GM23338 (cell line): ENCODE measurements around the gene RNF13. TPM values are rescaled to one million over a fixed set of nuclear protein-coding genes. Genes with fewer than 3 reads are reported as not detected.

ENCODE experiments used
- ATAC-seq: fragments of 200-7000 bp; cut with Tn5 transposase; 3 replicates; pipeline ENCODE4 v1.9.1; 2020
- DNase-seq: peaks from one replicate; pipeline ENCODE4 v3.0.0-alpha.2; 2015; ENCODE audit warnings: low spot score
- H2AFZ ChIP-seq: fragments of 200-600 bp; sonication (generic); 2 replicates; pipeline ENCODE4 v1.8.0; 2016; ENCODE audit warnings: antibody characterized with exemption, mild to moderate bottlenecking, moderate library complexity
- H3F3A ChIP-seq: fragments of 200-600 bp; sonication (generic); replicated peaks from 2 replicates; pipeline ENCODE4 v1.8.0; 2017; ENCODE audit warnings: antibody characterized with exemption, mixed run types, low read depth
- H3K27ac ChIP-seq: fragments of 200-600 bp; sonication (generic); 2 replicates; pipeline ENCODE4 v1.6.1; 2016; ENCODE audit warnings: low read depth
- H3K27me3 ChIP-seq: fragments of 200-600 bp; sonication (generic); 2 replicates; pipeline ENCODE4 v1.8.0; 2016; ENCODE audit warnings: mild to moderate bottlenecking, mixed run types, moderate library complexity; ENCODE audit not compliant: insufficient read depth
- H3K36me3 ChIP-seq: fragments of 200-600 bp; sonication (generic); 2 replicates; pipeline ENCODE4 v1.8.0; 2016; ENCODE audit warnings: mild to moderate bottlenecking; ENCODE audit not compliant: insufficient read depth
- H3K4me1 ChIP-seq: fragments of 200-600 bp; sonication (generic); 2 replicates; pipeline ENCODE4 v1.8.0; 2016; ENCODE audit warnings: mild to moderate bottlenecking, moderate library complexity; ENCODE audit not compliant: insufficient read depth
- H3K4me2 ChIP-seq: fragments of 200-600 bp; sonication (generic); 2 replicates; pipeline ENCODE4 v1.7.1; 2017; ENCODE audit warnings: mixed run types
- H3K4me3 ChIP-seq: fragments of 200-600 bp; sonication (generic); 2 replicates; pipeline ENCODE4 v1.6.1; 2016; ENCODE audit warnings: mixed run types
- H3K79me2 ChIP-seq: fragments of 200-600 bp; sonication (generic); replicated peaks from 2 replicates; pipeline ENCODE4 v1.8.0; 2017; ENCODE audit warnings: mild to moderate bottlenecking; ENCODE audit not compliant: insufficient read depth
- H3K9me2 ChIP-seq: fragments of 200-600 bp; sonication (generic); 2 replicates; pipeline ENCODE4 v1.8.0; 2017; ENCODE audit not compliant: insufficient read depth
- H4K20me1 ChIP-seq: fragments of 200-600 bp; sonication (generic); replicated peaks from 2 replicates; pipeline ENCODE4 v1.8.0; 2017; ENCODE audit warnings: mild to moderate bottlenecking; ENCODE audit not compliant: insufficient read depth
- H3K27ac Mint-ChIP-seq: 2 replicates; pipeline ENCODE4 v1.8.0; 2020; ENCODE audit warnings: inconsistent platforms, mild to moderate bottlenecking, moderate library complexity, mixed read lengths
- H3K27me3 Mint-ChIP-seq: 3 replicates; pipeline ENCODE4 v1.8.0; 2022; ENCODE audit warnings: low read depth, mild to moderate bottlenecking, moderate library complexity, mixed read lengths, inconsistent platforms; ENCODE audit not compliant: insufficient read depth, poor library complexity
- H3K36me3 Mint-ChIP-seq: 3 replicates; pipeline ENCODE4 v1.8.0; 2021; ENCODE audit warnings: low read depth, mild to moderate bottlenecking, inconsistent platforms, moderate library complexity, mixed read lengths
- H3K4me1 Mint-ChIP-seq: 3 replicates; pipeline ENCODE4 v1.8.0; 2020; ENCODE audit warnings: mild to moderate bottlenecking, inconsistent platforms, mixed read lengths
- H3K4me3 Mint-ChIP-seq: 3 replicates; pipeline ENCODE4 v1.8.0; 2021; ENCODE audit warnings: moderate library complexity, mild to moderate bottlenecking, inconsistent platforms, mixed read lengths
- H3K9me3 Mint-ChIP-seq: 3 replicates; pipeline ENCODE4 v1.8.0; 2020; ENCODE audit warnings: moderate library complexity, mild to moderate bottlenecking, inconsistent platforms, mixed read lengths
- CREB1 ChIP-seq: fragments of 250-450 bp; sonication (Bioruptor Pico); IDR thresholded peaks from 2 replicates; pipeline ENCODE4 v1.5.0; 2020; ENCODE audit warnings: low read depth, mild to moderate bottlenecking, moderate library complexity
- EZH2 ChIP-seq: fragments of 200-600 bp; sonication (generic); IDR thresholded peaks from one replicate; pipeline ENCODE4 v1.8.0; 2017; ENCODE audit warnings: antibody characterized with exemption, mild to moderate bottlenecking, low read depth; ENCODE audit not compliant: unreplicated experiment
- EZH2phosphoT487 ChIP-seq: fragments of 200-600 bp; sonication (generic); IDR thresholded peaks from one replicate; pipeline ENCODE4 v1.8.1; 2018; ENCODE audit warnings: antibody characterized with exemption; ENCODE audit not compliant: unreplicated experiment
- NANOG ChIP-seq: IDR thresholded peaks from 2 replicates; pipeline ENCODE4 v1.6.1; 2016; ENCODE audit warnings: antibody characterized with exemption, borderline replicate concordance
- POLR2AphosphoS5 ChIP-seq: IDR thresholded peaks from 2 replicates; pipeline ENCODE4 v1.6.1; 2016; ENCODE audit warnings: antibody characterized with exemption, low read depth
- STAT1 ChIP-seq: IDR thresholded peaks from one replicate; pipeline ENCODE4 v1.6.1; 2016; ENCODE audit warnings: antibody characterized with exemption; ENCODE audit not compliant: unreplicated experiment
- ZNF331 ChIP-seq: fragments of 250-450 bp; sonication (Bioruptor Pico); IDR thresholded peaks from 2 replicates; pipeline ENCODE4 v1.5.0; 2020; ENCODE audit warnings: low read depth, mild to moderate bottlenecking, moderate library complexity
- polyA plus RNA-seq: library from polyadenylated mRNA; unstranded; fragments of >200 nt; fragmentation: Nextera tagmentation; extraction: Ambion mirVana; gene quantifications from 2 replicates; pipeline ENCODE4 v1.2.1, GENCODE V29; 2016
- total RNA-seq: library from RNA; depleted of rRNA; stranded (reverse); fragments of >200 nt; shearing (Covaris generic); gene quantifications from 2 replicates; pipeline ENCODE4 v1.2.3, GENCODE V29; 2014
- TF ChIP-seq, protein P1 (sequence below): IDR thresholded peaks from 2 replicates; pipeline ENCODE4 v1.6.1; 2016; ENCODE audit warnings: antibody characterized with exemption
- TF ChIP-seq, protein P2 (sequence below): fragments of 250-450 bp; sonication (Bioruptor Pico); IDR thresholded peaks from 2 replicates; pipeline ENCODE4 v1.5.0; 2020; ENCODE audit warnings: mild to moderate bottlenecking, moderate library complexity
- TF ChIP-seq, protein P3 (sequence below): IDR thresholded peaks from one replicate; pipeline ENCODE4 v1.6.1; 2018; ENCODE audit warnings: antibody characterized with exemption; ENCODE audit not compliant: unreplicated experiment

The RNF13 gene
- total and polyA plus RNA-seq, 2 experiments from 2014 or later: 46.3 to 101 TPM

DNA sequence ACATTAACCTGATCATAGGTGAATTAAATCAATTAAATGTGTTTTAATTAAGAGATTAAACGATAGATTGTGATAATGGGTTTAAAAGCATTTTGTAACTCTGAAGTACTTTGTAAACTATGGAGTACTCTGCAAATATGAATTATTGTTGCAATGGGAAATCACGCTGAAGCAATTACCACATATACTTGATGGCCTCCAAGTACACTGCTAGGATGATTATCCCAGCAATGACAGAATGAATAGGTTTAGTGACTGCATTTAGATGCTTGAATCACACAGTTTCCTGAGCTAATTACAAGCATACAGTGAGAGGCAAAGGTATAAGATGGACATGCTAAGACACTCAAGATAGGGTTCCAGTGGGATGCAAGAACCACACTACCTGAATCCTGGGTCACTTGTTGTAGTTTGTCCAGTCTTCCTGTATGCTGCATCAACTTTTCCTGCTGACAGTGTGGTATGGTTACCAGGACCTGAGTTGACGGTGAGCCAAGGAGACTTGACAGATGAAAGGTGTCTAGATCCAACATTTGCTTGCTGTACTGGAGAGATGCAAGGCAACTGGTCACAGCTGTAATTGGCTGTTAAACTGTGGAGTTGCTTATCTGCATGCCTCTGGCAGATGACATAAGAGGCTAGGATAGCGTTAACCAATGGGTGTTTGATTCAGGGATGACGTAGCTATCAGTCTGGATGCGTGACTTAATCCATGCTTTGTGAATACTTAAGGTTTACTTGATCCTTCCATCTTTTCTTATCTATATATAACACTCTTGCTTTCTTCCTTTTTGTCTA lies 38.0 kb downstream of the RNF13 start:
- Histone ChIP-seq H3K9me2 (no peaks in the 10 kb centered on the region), H3K4me3 (no peak overlapping the region), H3K4me1 (peaks cover 12% of the 10 kb centered on the region), H3F3A (no peaks in the 10 kb centered on the region), H2AFZ (no peak overlapping the region), H3K4me2 (no peak overlapping the region), H3K36me3 (no peaks in the 10 kb centered on the region; the same call in 1 of the 2 replicates), H4K20me1 (peaks cover 13% of the 10 kb centered on the region; the same call in 1 of the 2 replicates), H3K27me3 (no peaks in the 10 kb centered on the region), H3K79me2 (peaks cover 32% of the 10 kb centered on the region), H3K27ac (no peak overlapping the region)
- ATAC-seq (no peak), DNase-seq (no peak)
- Mint-ChIP-seq H3K9me3 (no peaks in the 10 kb centered on the region), H3K27ac (no peak overlapping the region), H3K4me1 (peaks cover 13% of the 10 kb centered on the region; the same call in 2 of the 3 replicates), H3K4me3 (no peak overlapping the region), H3K27me3 (peaks cover 1% of the 10 kb centered on the region), H3K36me3 (peaks cover 14% of the 10 kb centered on the region)
- TF ChIP-seq CREB1 (CRISPR knock-in tag) (no peak), STAT1 (no peak), ZNF331 (no peak), NANOG (no peak), POLR2AphosphoS5 (no peak), EZH2 (no peak), EZH2phosphoT487 (no peak)
- TF ChIP-seq, protein P1, sequence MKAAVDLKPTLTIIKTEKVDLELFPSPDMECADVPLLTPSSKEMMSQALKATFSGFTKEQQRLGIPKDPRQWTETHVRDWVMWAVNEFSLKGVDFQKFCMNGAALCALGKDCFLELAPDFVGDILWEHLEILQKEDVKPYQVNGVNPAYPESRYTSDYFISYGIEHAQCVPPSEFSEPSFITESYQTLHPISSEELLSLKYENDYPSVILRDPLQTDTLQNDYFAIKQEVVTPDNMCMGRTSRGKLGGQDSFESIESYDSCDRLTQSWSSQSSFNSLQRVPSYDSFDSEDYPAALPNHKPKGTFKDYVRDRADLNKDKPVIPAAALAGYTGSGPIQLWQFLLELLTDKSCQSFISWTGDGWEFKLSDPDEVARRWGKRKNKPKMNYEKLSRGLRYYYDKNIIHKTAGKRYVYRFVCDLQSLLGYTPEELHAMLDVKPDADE: no peak
- TF ChIP-seq, protein P2, sequence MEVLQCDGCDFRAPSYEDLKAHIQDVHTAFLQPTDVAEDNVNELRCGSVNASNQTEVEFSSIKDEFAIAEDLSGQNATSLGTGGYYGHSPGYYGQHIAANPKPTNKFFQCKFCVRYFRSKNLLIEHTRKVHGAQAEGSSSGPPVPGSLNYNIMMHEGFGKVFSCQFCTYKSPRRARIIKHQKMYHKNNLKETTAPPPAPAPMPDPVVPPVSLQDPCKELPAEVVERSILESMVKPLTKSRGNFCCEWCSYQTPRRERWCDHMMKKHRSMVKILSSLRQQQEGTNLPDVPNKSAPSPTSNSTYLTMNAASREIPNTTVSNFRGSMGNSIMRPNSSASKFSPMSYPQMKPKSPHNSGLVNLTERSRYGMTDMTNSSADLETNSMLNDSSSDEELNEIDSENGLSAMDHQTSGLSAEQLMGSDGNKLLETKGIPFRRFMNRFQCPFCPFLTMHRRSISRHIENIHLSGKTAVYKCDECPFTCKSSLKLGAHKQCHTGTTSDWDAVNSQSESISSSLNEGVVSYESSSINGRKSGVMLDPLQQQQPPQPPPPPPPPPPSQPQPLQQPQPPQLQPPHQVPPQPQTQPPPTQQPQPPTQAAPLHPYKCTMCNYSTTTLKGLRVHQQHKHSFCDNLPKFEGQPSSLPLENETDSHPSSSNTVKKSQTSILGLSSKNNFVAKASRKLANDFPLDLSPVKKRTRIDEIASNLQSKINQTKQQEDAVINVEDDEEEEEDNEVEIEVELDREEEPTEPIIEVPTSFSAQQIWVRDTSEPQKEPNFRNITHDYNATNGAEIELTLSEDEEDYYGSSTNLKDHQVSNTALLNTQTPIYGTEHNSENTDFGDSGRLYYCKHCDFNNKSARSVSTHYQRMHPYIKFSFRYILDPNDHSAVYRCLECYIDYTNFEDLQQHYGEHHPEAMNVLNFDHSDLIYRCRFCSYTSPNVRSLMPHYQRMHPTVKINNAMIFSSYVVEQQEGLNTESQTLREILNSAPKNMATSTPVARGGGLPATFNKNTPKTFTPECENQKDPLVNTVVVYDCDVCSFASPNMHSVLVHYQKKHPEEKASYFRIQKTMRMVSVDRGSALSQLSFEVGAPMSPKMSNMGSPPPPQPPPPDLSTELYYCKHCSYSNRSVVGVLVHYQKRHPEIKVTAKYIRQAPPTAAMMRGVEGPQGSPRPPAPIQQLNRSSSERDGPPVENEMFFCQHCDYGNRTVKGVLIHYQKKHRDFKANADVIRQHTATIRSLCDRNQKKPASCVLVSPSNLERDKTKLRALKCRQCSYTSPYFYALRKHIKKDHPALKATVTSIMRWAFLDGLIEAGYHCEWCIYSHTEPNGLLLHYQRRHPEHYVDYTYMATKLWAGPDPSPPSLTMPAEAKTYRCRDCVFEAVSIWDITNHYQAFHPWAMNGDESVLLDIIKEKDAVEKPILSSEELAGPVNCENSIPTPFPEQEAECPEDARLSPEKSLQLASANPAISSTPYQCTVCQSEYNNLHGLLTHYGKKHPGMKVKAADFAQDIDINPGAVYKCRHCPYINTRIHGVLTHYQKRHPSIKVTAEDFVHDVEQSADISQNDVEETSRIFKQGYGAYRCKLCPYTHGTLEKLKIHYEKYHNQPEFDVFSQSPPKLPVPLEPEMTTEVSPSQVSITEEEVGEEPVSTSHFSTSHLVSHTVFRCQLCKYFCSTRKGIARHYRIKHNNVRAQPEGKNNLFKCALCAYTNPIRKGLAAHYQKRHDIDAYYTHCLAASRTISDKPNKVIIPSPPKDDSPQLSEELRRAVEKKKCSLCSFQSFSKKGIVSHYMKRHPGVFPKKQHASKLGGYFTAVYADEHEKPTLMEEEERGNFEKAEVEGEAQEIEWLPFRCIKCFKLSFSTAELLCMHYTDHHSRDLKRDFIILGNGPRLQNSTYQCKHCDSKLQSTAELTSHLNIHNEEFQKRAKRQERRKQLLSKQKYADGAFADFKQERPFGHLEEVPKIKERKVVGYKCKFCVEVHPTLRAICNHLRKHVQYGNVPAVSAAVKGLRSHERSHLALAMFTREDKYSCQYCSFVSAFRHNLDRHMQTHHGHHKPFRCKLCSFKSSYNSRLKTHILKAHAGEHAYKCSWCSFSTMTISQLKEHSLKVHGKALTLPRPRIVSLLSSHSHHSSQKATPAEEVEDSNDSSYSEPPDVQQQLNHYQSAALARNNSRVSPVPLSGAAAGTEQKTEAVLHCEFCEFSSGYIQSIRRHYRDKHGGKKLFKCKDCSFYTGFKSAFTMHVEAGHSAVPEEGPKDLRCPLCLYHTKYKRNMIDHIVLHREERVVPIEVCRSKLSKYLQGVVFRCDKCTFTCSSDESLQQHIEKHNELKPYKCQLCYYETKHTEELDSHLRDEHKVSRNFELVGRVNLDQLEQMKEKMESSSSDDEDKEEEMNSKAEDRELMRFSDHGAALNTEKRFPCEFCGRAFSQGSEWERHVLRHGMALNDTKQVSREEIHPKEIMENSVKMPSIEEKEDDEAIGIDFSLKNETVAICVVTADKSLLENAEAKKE (CRISPR knock-in tag): no peak
- TF ChIP-seq, protein P3, sequence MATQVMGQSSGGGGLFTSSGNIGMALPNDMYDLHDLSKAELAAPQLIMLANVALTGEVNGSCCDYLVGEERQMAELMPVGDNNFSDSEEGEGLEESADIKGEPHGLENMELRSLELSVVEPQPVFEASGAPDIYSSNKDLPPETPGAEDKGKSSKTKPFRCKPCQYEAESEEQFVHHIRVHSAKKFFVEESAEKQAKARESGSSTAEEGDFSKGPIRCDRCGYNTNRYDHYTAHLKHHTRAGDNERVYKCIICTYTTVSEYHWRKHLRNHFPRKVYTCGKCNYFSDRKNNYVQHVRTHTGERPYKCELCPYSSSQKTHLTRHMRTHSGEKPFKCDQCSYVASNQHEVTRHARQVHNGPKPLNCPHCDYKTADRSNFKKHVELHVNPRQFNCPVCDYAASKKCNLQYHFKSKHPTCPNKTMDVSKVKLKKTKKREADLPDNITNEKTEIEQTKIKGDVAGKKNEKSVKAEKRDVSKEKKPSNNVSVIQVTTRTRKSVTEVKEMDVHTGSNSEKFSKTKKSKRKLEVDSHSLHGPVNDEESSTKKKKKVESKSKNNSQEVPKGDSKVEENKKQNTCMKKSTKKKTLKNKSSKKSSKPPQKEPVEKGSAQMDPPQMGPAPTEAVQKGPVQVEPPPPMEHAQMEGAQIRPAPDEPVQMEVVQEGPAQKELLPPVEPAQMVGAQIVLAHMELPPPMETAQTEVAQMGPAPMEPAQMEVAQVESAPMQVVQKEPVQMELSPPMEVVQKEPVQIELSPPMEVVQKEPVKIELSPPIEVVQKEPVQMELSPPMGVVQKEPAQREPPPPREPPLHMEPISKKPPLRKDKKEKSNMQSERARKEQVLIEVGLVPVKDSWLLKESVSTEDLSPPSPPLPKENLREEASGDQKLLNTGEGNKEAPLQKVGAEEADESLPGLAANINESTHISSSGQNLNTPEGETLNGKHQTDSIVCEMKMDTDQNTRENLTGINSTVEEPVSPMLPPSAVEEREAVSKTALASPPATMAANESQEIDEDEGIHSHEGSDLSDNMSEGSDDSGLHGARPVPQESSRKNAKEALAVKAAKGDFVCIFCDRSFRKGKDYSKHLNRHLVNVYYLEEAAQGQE: no peak
